HuH-7 (cell line): Measurements from ENCODE around the gene CCDC47.
"Not testable (repeated sequence)": the region's sequence is repeated elsewhere in the genome, so short reads cannot be mapped to it uniquely, and the experiment has no call there.

Experiments used
- DNase-seq: peaks from one replicate; pipeline ENCODE4 v3.0.0; 2011; ENCODE audit warnings: low spot score

CCDC47 gene, protein sequence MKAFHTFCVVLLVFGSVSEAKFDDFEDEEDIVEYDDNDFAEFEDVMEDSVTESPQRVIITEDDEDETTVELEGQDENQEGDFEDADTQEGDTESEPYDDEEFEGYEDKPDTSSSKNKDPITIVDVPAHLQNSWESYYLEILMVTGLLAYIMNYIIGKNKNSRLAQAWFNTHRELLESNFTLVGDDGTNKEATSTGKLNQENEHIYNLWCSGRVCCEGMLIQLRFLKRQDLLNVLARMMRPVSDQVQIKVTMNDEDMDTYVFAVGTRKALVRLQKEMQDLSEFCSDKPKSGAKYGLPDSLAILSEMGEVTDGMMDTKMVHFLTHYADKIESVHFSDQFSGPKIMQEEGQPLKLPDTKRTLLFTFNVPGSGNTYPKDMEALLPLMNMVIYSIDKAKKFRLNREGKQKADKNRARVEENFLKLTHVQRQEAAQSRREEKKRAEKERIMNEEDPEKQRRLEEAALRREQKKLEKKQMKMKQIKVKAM

DNA sequence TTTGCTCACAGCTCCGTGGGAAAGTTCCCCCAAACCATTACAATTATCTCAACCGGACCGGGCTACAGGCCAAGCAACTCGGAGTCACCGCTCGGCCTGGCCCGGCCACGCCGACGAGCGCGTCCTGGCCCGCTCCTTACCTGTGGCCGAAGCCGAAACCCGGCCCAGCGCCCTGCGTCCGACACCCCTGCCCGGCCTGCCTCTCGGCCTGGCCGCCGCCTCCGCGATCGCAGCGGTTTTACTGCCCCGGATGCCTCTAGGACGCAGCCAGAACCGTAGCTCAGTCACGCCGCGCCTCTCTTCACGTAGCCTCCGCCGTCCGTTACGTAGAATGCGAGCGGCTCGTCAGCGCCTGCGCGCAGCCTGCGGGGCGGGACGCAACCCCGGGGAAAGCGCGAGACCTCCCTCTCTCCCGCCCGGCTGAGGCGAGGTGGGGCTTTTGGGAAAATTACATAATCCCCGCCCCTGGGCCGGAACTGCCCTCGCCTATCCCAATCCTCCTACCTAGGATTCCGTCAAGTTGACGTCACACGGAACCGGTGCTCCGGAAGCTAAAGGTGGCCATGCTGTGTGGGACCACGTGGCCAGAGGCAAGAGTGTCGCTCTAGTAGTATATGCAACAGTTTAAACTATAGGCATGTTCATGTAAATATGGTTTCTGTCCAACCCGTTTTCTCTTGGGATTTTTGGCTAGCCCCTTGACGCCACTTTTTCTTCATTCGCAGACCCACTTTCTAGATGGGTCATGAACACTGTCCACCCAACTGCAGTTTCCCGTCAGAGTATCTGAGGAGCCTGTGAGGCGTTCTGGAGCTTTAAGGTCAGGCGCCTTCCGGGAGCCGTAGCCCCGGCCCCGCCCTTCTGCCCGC, at the start of gene CCDC47:
CCDC47 (minus strand) TSS at position 326 of the 869 bp plus-strand sequence. CDS start 7,422 bp downstream, outside the sequence.
- DNase-seq: peak; percentile 98

DNA sequence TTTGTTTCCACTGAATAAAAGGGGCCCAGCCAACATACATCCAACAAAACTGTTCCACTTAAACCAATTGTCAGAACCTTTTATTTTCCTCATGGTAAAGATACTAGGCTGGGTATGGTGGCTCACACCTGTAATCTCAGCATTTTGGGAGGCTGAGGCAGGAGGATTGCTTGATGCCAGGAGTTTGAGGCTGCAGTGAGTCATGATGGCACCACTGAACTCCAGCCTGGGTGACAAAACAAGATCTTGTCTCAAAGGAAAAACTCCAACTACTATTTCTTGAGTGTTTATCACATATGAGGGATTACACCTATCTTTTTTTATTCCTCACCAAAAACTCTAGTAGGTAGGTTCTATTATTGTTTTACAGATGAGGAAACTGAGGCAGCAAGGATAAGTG, 49.1 kb upstream of the CCDC47 start:
- DNase-seq: no peak

DNA sequence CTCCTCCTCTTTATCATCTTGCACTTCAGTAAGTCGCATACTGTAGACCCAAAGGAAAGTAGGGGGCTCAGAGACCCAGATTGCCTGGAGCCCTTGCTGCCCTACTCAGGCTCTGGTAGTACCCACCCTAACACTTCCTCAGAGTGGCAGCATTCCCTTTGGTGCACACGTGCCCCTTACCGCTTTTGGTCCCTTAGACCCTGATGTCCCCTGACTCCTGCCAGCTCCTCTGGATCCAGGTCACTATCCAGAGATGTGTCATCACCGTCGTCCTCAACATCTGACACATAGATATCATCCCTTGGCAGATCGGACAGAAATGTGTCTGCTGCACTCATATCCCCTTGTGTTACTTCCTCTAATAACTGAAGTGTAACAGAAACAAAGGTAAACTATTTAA, 48.4 kb upstream of the CCDC47 start:
- DNase-seq: no peak

- DNase-seq: no peak
Measured at GRCh38 chr17:63820963-63821561, 47.7 kb upstream of the CCDC47 start.

GRCh38 chr17:63819585-63820537, 46.5 kb upstream of the CCDC47 start:
- no peak for DNase-seq

DNA sequence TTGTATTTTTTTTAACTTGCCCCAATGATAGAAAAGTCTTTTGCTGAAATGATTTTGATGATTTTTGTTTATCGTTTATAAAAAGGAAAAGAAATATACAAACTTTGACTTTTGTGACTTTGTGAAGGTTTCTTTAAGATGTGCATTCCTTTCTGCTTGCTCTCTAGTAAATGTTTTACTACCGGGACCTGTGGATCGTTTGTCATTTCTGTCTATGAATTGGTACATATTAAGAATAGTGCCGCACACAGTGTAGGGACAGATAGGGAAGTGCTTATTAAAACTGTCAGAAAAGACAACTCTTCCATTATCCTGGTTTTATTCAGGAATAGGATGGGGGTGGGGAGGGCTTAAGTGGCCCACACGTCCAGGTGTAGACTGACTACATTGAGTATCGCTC, 45.7 kb upstream of the CCDC47 start:
- no peak for DNase-seq

- DNase-seq: no peak
Measured at GRCh38 chr17:63817736-63818385, 44.5 kb upstream of the CCDC47 start.

GRCh38 chr17:63816669-63817068, 43.3 kb upstream of the CCDC47 start:
- no peak for DNase-seq

DNA sequence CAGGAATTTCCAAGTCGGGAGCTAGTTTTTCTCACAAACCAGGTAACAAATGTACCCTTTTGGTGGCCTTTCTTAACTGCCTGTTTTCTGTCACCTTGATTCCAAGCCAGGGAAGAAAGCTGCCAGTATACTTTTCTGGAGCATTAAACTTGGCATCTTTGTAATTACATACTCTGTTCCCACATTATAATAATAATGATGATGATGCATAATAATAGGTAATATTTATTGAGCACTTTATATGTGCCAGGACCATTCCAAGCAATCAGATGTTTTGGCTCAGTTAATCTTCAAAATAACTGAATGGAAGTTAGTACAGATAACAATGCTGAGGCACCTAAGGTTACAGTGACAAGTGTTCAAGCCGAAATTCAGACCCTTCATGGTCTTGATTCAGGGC, 42.7 kb upstream of the CCDC47 start:
- no peak for DNase-seq

GRCh38 chr17:63809970-63810369, 36.6 kb upstream of the CCDC47 start:
- DNase-seq: no peak

DNA sequence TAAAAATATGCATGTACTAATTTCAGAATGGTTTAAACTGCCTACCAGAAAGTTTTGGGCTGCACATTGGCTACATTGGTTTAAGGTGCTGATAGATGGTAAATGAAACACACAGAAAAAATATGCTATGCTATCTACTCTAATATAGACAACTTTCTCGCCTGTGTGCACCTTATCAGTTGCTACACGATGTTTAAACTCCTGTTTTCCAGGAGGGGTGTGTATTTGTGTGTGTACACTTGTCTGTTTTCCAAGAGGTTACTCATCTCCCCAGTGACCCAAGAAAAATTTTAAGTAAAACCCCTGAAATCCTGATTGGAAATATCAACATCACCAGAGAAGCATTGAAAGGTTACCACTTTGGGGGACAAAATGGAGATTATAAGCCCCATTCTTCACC, 32.2 kb upstream of the CCDC47 start:
- DNase-seq: no peak

DNA sequence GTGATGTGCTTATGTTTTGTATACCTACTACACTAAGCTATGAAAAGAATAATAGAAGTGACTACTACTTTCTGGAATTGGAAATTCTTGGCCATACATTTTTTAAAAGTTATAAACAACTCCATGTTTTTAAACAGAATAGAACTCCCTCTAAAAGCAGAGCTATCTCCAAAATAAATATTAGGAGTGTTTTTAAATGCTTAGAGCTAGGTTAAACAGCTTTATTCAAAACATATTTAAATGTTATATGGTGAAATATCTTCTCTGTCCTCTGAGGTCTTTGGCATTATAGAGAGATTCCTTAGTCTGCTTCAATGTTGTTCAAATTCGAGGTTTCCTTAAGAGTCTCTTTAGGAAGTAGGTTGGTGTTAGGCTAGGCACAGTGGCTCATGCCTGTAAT, 30.9 kb upstream of the CCDC47 start:
- DNase-seq: no peak

DNA sequence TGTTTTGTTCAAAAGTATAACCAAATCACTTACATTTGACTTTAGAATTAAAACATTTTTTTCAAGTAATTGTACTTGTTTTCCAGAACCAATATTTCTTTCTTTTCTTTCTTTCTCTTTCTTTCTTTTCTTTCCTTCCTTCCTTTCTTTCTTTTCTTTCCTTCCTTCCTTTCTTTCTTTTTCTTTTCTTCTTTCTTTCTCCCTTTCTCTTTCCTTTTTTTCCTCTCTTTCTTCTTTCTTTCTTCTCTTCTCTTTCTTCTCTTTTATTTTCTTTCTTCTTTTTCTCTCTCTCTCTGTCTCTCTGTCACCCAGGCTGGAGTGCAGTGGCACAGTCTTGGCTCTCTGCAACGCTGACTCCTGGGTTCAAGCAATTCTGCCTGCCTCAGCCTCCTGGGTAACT, 27.4 kb upstream of the CCDC47 start:
- no peak for DNase-seq

DNA sequence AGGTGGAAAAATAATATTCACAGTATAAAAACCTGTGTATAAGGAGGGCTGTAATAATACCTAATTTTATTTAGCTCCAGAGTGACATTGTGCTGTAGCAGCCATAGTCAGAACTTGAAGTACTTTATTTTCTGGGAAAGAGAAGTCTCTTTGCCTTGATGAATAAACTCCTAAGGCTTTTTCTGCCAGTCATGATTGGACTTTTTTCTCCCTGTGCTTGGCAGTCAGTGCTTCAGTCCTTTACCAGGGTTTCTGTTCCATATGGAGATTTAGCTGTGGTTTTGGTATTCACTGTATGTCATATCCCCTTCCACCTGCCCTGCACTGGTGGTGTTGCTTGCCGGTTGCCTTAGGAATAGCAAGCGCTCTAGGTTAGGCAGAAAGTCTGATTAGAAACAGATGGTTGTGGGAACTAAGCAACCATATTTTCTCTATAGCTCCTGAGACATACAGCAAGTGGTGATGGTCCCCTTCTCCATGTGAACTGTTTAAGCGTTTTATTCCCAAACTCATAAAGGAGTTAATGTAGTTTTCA, 25.2 kb upstream of the CCDC47 start:
- no peak for DNase-seq

GRCh38 chr17:63796375-63796774, 23.0 kb upstream of the CCDC47 start:
- not testable (repeated sequence) for DNase-seq

DNA sequence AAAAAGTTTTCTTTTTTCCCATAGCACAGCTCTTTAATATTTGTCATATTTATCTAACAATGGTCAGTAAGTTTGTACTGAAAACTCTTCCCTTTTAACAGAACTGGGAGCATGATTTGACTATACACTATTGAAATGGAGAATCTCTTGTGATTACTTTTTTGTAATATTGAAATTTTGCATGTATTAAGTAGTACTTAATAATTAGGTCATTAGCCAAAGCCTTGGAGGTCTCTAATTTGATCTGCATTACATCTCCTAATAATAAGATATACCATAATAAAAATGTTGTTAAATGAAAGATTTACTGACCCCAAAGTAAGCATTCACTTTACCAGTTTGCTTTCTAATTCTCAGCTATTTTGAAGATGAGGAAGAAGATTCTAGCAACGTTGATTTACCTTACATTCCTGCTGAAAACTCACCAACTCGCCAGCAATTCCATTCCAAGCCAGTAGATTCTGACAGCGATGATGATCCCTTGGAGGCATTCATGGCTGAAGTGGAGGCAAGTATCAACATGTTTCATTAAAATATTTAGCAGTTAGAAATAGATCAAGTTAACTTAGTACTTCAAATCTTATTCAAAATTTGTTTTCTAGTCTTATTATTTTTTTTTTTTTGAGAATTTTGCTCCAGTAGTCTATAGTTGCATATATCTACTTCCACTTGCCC, 18.8 kb upstream of the CCDC47 start:
- no peak for DNase-seq

DNA sequence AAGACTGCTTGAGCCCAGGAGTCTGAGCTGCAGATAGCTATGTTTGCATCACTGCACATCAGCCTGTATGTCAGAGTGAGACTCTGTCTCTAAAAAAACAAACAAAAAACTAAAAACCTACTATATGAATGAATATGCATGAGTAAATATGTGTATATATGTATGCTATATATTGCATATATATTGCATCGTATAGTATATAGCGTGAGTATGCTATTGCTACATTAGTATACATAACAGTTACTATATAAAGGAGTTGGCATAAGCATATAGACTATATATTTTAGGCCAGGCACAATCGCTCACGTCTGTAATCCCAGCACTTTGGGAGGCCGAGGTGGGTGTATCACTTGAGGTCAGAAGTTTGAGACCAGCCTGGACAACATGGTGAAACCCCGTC, 16.7 kb upstream of the CCDC47 start:
- DNase-seq: no peak

DNA sequence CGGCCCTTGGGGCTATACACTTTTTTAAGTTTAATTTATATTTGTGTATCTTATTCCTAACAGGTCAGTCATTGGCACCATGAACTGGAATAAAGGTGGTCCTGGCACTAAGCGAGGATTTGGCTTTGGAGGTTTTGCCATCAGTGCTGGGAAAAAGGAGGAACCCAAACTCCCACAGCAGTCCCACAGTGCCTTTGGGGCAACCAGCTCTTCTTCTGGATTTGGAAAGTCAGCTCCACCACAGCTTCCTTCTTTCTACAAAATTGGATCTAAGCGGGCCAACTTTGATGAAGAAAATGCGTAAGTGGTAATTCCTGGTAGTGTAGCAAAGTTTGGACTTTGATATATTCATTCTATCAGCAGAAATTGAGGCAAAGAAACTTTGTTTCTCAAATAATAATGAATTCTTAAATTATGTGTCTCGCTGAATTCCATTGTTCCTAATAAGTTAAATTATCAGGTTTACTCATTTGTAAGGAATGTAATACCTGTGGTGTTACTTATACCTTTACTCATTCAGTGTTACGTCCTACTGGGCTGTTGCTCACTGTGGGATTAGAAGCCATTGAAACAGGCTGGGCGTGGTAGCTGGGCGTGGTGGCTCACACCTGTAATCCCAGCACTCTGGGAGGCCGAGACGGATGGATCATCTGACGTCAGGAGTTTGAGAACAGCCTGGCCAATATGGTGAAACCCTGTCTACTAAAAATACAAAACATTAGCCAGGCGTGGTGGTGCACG, 13.7 kb upstream of the CCDC47 start:
- no peak for DNase-seq

- DNase-seq: no peak
Measured at GRCh38 chr17:63786117-63786516, 12.7 kb upstream of the CCDC47 start.
